ENCODE results near the gene CIC. TPM values are rescaled to one million over a fixed set of nuclear protein-coding genes. Genes with fewer than 3 reads are reported as not detected.

CIC gene
- total and polyA plus RNA-seq, 10 of the 15 experiments (the other 5 are each of a cell fraction or from before 2014, with no cell fraction given): 0.18 to 50.6 (median 7.1) TPM

DNA sequence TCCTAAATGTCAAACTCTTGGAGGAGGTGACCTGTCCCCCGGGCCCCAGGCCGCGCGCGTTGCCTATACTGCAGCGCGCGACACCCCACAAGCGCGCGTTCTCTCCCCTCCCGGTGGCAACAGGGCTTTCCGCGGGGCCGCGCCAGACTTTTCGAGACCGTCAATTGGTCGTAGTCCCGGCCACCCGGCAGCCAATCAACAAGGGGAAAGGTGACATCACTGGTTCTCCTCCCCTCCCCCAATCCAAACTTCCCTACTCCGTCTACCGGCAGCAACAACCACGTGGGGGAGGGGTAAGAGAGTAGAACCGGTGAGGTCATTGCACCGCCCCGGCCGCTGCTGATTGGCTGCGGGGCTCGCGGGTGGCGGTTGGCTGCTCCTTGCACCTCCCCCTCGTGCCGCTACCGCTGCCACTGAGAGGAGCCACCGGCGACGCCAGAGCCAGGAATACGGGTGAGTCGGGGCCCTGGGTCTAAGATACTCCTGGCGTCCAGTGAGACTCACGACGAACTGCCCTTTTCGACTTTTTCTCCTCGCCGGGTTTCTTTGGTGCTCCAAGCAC lies 829 bp upstream of the CIC start:
- H4K20me1 ChIP-seq (ENCODE audit: control insufficient read depth, insufficient read depth): no peaks in the 10 kb centered on the region
- no peaks in the 10 kb centered on the region for H3K9me3 ChIP-seq (replicated peaks; ENCODE audit: control insufficient read depth, insufficient read depth, low read length)
- no peak for FAIRE-seq
- H3K4me3 ChIP-seq: peak overlapping the region; percentile 71; the same call in 1 of the 2 replicates
- no TSS peak for BruUV-seq (replicated peaks)
- peak; percentile 77 for ATAC-seq
- H3K4me2 ChIP-seq (ENCODE audit: control insufficient read depth, insufficient read depth): peak overlapping the region; percentile 94
- H3K79me2 ChIP-seq (ENCODE audit: control insufficient read depth, insufficient read depth, low read length): peaks cover 27% of the 10 kb centered on the region
- peaks cover 15% of the 10 kb centered on the region for H3K4me1 ChIP-seq (ENCODE audit: control insufficient read depth, insufficient read depth, low read length)
- H3K9ac ChIP-seq (ENCODE audit: control insufficient read depth, insufficient read depth, low read length): peak overlapping the region; percentile 99
- POLR2A ChIA-PET: interaction anchor here (0.6 to 1.2 kb wide), 2 partner anchors 11 to 25 kb away, joined by 3 read pairs; partner anchors contain the start of gene GSK3A
- SMC1A ChIA-PET (ENCODE audit: uncharacterized antibody, unreplicated experiment): interaction anchor here (1.2 kb wide), 1 partner anchor 25 kb away, joined by 3 read pairs; no protein-coding TSS in a partner anchor
- H2AFZ ChIP-seq (ENCODE audit: control insufficient read depth, low read depth, low read length): peak overlapping the region; percentile 100
- under 1% methylated on average over 44 of the region's 46 CpGs for WGBS (ENCODE audit: insufficient coverage, insufficient replicate concordance, low lambda C conversion rate, missing lambda C conversion rate)
- DNase-seq (ENCODE audit: low read depth, low spot score): peak; percentile 98
- peak overlapping the region; percentile 100 for H3K27ac ChIP-seq (ENCODE audit: control insufficient read depth, insufficient read depth)
- RAD21 ChIA-PET (ENCODE audit: unreplicated experiment): interaction anchor here (1.0 kb wide), 1 partner anchor 11 kb away, joined by 3 read pairs; no protein-coding TSS in a partner anchor
- peaks cover 0 to 10% of the 10 kb centered on the region in 2 experiments; a peak in 3 of 4 replicates for H3K36me3 ChIP-seq (ENCODE audit: control insufficient read depth in 2 of 2, insufficient read depth in 2 of 2, low read length in 1 of 2)
- in situ Hi-C loops (cut with MboI) (no loop called here), intact Hi-C loops (cut with micrococcal nuclease; ENCODE audit: unreplicated experiment) (loop anchor here (1.0 to 2.0 kb wide), 3 partner anchors 13 to 25 kb away; partner anchors contain the start of gene ERF)
- H3K27me3 ChIP-seq (replicated peaks in 1 of 2; ENCODE audit: control insufficient read depth in 2 of 2, insufficient read depth in 2 of 2, low read length in 1 of 2): no peaks in the 10 kb centered on the region
- CTCF ChIA-PET: interaction anchor here (0.7 to 1.4 kb wide), 2 partner anchors 24 to 154 kb away, joined by 3 read pairs; no protein-coding TSS in a partner anchor
- TF ChIP-seq MYC (IDR thresholded peaks at IDR 0.05; ENCODE audit: insufficient read depth, insufficient read length, insufficient replicate concordance, low read length, severe bottlenecking): no peak
- TF ChIP-seq, protein P1, sequence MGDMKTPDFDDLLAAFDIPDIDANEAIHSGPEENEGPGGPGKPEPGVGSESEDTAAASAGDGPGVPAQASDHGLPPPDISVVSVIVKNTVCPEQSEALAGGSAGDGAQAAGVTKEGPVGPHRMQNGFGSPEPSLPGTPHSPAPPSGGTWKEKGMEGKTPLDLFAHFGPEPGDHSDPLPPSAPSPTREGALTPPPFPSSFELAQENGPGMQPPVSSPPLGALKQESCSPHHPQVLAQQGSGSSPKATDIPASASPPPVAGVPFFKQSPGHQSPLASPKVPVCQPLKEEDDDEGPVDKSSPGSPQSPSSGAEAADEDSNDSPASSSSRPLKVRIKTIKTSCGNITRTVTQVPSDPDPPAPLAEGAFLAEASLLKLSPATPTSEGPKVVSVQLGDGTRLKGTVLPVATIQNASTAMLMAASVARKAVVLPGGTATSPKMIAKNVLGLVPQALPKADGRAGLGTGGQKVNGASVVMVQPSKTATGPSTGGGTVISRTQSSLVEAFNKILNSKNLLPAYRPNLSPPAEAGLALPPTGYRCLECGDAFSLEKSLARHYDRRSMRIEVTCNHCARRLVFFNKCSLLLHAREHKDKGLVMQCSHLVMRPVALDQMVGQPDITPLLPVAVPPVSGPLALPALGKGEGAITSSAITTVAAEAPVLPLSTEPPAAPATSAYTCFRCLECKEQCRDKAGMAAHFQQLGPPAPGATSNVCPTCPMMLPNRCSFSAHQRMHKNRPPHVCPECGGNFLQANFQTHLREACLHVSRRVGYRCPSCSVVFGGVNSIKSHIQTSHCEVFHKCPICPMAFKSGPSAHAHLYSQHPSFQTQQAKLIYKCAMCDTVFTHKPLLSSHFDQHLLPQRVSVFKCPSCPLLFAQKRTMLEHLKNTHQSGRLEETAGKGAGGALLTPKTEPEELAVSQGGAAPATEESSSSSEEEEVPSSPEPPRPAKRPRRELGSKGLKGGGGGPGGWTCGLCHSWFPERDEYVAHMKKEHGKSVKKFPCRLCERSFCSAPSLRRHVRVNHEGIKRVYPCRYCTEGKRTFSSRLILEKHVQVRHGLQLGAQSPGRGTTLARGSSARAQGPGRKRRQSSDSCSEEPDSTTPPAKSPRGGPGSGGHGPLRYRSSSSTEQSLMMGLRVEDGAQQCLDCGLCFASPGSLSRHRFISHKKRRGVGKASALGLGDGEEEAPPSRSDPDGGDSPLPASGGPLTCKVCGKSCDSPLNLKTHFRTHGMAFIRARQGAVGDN (IDR thresholded peaks at IDR 0.05): no peak
- TF ChIP-seq JUND (IDR thresholded peaks at IDR 0.05; ENCODE audit: low read depth, low read length): peak; percentile 87
- no peak for TF ChIP-seq HCFC1 (IDR thresholded peaks at IDR 0.05; ENCODE audit: low read length)
- TF ChIP-seq, protein P2, sequence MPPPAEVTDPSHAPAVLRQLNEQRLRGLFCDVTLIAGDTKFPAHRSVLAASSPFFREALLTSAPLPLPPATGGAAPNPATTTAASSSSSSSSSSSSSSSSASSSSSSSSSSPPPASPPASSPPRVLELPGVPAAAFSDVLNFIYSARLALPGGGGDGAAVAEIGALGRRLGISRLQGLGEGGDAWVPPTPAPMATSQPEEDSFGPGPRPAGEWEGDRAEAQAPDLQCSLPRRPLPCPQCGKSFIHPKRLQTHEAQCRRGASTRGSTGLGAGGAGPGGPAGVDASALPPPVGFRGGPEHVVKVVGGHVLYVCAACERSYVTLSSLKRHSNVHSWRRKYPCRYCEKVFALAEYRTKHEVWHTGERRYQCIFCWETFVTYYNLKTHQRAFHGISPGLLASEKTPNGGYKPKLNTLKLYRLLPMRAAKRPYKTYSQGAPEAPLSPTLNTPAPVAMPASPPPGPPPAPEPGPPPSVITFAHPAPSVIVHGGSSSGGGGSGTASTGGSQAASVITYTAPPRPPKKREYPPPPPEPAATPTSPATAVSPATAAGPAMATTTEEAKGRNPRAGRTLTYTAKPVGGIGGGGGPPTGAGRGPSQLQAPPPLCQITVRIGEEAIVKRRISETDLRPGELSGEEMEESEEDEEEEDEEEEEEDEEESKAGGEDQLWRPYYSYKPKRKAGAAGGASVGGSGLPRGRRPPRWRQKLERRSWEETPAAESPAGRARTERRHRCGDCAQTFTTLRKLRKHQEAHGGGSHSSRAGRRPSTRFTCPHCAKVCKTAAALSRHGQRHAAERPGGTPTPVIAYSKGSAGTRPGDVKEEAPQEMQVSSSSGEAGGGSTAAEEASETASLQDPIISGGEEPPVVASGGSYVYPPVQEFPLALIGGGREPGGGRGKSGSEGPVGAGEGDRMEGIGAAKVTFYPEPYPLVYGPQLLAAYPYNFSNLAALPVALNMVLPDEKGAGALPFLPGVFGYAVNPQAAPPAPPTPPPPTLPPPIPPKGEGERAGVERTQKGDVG (CRISPR knock-in tag; IDR thresholded peaks at IDR 0.05): no peak
- peak; percentile 75; the same call in 1 of the 2 replicates for TF ChIP-seq HDGF (IDR thresholded peaks at IDR 0.05)
- TF ChIP-seq MEF2A (IDR thresholded peaks at IDR 0.05; ENCODE audit: insufficient read depth, low read depth, low read length): 0 out of 2 replicates have a peak, but pooled peaks have one; percentile 26
- TF ChIP-seq TAF1 (IDR thresholded peaks at IDR 0.05; ENCODE audit: borderline replicate concordance, low read depth, low read length): peak; percentile 15; the same call in 1 of the 2 replicates
- no peak for TF ChIP-seq YBX1 (IDR thresholded peaks at IDR 0.05)
- TF ChIP-seq, protein P3, sequence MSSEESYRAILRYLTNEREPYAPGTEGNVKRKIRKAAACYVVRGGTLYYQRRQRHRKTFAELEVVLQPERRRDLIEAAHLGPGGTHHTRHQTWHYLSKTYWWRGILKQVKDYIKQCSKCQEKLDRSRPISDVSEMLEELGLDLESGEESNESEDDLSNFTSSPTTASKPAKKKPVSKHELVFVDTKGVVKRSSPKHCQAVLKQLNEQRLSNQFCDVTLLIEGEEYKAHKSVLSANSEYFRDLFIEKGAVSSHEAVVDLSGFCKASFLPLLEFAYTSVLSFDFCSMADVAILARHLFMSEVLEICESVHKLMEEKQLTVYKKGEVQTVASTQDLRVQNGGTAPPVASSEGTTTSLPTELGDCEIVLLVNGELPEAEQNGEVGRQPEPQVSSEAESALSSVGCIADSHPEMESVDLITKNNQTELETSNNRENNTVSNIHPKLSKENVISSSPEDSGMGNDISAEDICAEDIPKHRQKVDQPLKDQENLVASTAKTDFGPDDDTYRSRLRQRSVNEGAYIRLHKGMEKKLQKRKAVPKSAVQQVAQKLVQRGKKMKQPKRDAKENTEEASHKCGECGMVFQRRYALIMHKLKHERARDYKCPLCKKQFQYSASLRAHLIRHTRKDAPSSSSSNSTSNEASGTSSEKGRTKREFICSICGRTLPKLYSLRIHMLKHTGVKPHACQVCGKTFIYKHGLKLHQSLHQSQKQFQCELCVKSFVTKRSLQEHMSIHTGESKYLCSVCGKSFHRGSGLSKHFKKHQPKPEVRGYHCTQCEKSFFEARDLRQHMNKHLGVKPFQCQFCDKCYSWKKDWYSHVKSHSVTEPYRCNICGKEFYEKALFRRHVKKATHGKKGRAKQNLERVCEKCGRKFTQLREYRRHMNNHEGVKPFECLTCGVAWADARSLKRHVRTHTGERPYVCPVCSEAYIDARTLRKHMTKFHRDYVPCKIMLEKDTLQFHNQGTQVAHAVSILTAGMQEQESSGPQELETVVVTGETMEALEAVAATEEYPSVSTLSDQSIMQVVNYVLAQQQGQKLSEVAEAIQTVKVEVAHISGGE (CRISPR knock-in tag; IDR thresholded peaks at IDR 0.05): no peak
- no peak for TF ChIP-seq EGR1 (IDR thresholded peaks at IDR 0.05; ENCODE audit: borderline replicate concordance in 1 of 2, low read depth in 2 of 2, low read length in 2 of 2)
- TF ChIP-seq RCOR1 (conservative IDR thresholded peaks at IDR 0.05; ENCODE audit: low read depth, low read length): no peak

Data from GM12878 (cell line).